HUDEP-2 (cell line): Measurements from ENCODE around the gene FASTKD2.

Experiments used
- DNase-seq, 76 experiments: peaks; one replicate each; lab custom pipeline; 2025; ENCODE audit not compliant: unreplicated experiment in 76 of 76; lab: John Stamatoyannopoulos, UW

FASTKD2 gene

DNA sequence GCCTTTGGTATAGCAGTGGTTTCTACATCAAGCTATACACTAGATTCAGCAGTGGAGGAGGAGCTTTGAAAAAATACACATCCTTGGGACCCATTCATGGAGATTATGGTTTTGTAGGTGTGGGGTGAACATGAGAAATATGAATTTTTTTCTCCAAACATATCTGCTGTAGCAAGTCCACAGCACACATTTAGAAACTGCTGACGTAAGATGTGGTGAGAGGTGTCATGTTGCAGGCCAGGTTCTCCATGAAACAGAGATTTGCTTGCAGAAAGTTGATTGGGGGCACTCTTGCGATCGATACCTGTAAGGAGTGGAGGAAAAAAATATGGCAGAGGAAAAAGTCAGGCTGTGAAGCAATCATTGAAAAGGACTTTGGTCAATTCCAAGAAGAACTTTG lies 67.9 kb downstream of the FASTKD2 start:
- no peak for DNase-seq

DNA sequence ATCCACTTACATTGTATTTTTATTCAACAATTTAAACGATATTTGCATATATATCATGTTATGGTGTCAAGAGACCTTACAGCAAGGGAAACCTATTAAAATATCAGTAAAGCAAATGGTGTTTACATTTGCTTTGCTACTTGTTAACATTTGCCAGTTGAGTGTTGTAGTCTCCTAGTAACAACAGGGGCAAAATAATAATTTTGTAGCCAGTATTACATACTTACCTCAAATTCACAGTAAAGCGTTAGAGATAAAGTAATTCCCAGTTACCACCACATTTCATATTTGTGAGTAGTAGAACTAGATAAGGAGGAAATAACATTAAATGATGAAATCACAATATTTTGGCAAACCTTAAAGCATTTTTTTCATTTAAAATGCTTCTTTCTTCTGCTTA lies 71.3 kb downstream of the FASTKD2 start:
- DNase-seq, result no peak

GRCh38 chr2:206837775-206838174 lies 72.4 kb downstream of the FASTKD2 start:
- no peak for DNase-seq

DNA sequence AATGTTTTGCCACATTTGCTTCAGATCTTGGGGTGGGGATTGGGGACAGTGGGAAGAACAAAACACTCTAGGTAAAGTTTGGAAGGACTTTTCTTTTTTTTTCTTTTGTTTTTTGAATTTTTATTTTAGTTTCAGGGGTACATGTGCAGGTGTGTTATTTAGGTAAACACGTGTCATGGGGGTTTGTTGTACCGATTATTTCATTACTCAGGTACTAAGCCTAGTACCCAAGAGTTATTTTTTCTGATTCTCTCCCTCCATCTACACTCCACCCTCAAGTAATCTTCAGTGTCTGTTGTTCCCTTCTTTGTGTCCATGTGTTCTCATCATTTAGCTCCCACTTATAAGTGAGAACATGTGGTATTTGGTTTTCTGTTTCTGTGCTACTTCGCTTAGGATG lies 73.3 kb downstream of the FASTKD2 start:
- no peak for DNase-seq

- DNase-seq, result no peak
These were observed 75.6 kb downstream of the FASTKD2 start for GRCh38 chr2:206840999-206841398.
